HL-60 (cell line): Measurements from ENCODE around the gene HNRNPAB.

Source experiments
- DNase-seq, 2 experiments: peaks; one replicate each; pipeline ENCODE4 v3.0.0-alpha.2; 2010 to 2020; ENCODE audit warnings: low read depth in 1 of 2, low spot score in 1 of 2
- H3K27ac ChIP-seq: fragments of 250-450 bp; sonication (Bioruptor Pico); replicated peaks from 2 replicates; pipeline ENCODE4 v1.5.1; 2020; ENCODE audit warnings: mild to moderate bottlenecking, moderate library complexity
- H3K27me3 ChIP-seq: fragments of 250-450 bp; sonication (Bioruptor Pico); 2 replicates; pipeline ENCODE4 v1.5.1; 2021; ENCODE audit warnings: mild to moderate bottlenecking, moderate library complexity; ENCODE audit not compliant: insufficient read depth, poor library complexity, severe bottlenecking
- H3K4me3 ChIP-seq: replicated peaks from 2 replicates; pipeline ENCODE4 v1.5.1; 2011; ENCODE audit warnings: mild to moderate bottlenecking, control low read depth, low read length; ENCODE audit not compliant: insufficient read depth
- CTCF ChIP-seq: IDR thresholded peaks from one replicate; pipeline ENCODE4 v1.5.1; 2011; ENCODE audit warnings: low read length, control low read depth, inconsistent platforms; ENCODE audit not compliant: insufficient read depth
- GABPA ChIP-seq: IDR thresholded peaks from 2 replicates; pipeline ENCODE4 v1.6.1; 2012; ENCODE audit warnings: low read depth
- POLR2AphosphoS5 ChIP-seq: IDR thresholded peaks from 2 replicates; pipeline ENCODE4 v1.6.1; 2012; ENCODE audit warnings: low read depth
- REST ChIP-seq: IDR thresholded peaks from 2 replicates; pipeline ENCODE4 v1.6.1; 2012; ENCODE audit warnings: low read depth; ENCODE audit not compliant: insufficient replicate concordance
- SPI1 ChIP-seq: IDR thresholded peaks from 2 replicates; pipeline ENCODE4 v1.6.1; 2012; ENCODE audit warnings: low read depth, mild to moderate bottlenecking, borderline replicate concordance

Gene HNRNPAB

DNA sequence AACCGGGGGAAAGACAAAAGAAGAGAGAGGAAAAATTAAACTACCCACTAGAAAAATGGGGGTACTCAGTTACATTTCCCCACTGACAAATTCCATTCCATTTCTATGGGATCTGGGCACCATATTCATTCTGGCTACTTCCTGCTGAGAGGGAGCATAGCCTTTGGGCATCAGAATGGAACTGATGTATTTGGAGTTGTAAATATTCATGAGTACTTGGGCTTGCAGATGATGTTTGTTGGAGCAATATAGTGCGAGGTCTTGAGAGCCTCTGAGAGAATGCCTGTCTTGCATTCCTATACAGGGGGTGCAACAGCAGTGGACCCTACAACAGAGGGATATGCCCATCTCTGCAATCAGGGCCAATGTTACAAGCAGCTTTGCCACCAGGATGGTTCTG lies 33.9 kb upstream of the HNRNPAB start:
- Histone ChIP-seq H3K27ac (no peak overlapping the region), H3K4me3 (no peak overlapping the region), H3K27me3 (no peaks in the 10 kb centered on the region)
- no peak for DNase-seq
- TF ChIP-seq REST = no peak
- TF ChIP-seq GABPA = no peak
- TF ChIP-seq CTCF = no peak
- no peak for TF ChIP-seq POLR2AphosphoS5
- TF ChIP-seq SPI1 = no peak

DNA sequence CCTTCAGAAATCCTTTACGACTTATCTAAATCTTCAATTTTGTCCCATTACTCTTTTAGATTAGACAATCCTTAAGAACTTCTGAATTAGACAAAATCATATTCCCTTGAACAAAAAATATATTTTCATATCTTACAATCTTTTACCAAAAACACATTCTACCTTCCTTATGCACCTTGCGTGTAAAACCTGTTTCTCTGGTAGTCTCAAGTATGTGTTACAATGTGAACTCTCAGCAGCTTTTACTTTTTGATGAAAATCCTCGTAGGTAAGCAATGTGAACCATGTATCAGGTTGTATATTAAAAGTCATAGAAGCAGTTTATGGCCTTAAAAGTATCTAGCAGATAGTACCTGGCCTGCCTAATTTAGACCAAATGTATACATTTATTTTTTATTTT lies 29.9 kb upstream of the HNRNPAB start:
- Histone ChIP-seq H3K27me3 (no peaks in the 10 kb centered on the region), H3K4me3 (no peak overlapping the region), H3K27ac (no peak overlapping the region)
- no peak for DNase-seq
- TF ChIP-seq POLR2AphosphoS5 = no peak
- TF ChIP-seq CTCF = no peak
- no peak for TF ChIP-seq GABPA
- TF ChIP-seq SPI1 = no peak
- TF ChIP-seq REST = no peak

DNA sequence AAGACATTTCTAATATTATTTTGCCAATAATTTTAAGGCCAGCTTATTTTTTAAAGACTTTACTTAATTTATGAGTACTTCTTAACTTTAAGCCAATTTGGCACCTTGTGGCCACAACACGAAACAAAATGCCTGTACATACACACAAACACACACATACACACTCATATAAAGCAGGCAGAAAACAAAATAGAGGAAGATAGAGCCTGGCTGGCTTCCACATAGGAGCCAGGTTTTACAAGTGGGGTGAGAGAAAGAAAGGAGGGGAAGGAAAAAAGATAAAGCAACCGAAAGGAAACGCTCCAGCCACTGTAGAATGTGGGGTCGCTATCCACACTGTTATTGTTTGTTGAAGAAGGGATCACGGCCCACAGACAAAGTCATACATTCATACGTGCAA lies 27.5 kb upstream of the HNRNPAB start:
- Histone ChIP-seq H3K27me3 (no peaks in the 10 kb centered on the region), H3K4me3 (no peak overlapping the region), H3K27ac (no peak overlapping the region)
- no peak for TF ChIP-seq GABPA
- TF ChIP-seq REST = no peak
- no peak for TF ChIP-seq POLR2AphosphoS5
- no peak for TF ChIP-seq CTCF
- no peak for TF ChIP-seq SPI1
- no peak for DNase-seq
